Stromal cell of bone marrow (primary cell): ENCODE measurements around the gene HNRNPC.
"Not testable (repeated sequence)": the region's sequence is repeated elsewhere in the genome, so short reads cannot be mapped to it uniquely, and the experiment has no call there.

Experiments used
- DNase-seq: peaks from one replicate; pipeline ENCODE4 v3.0.0-alpha.2; 2012; ENCODE audit warnings: low read depth

HNRNPC gene

GRCh38 chr14:21268617-21269251 is 508 bp downstream of the HNRNPC start:
- DNase-seq, result no peak

GRCh38 chr14:21267886-21268616 is 1.2 kb downstream of the HNRNPC start:
- DNase-seq, result no peak

GRCh38 chr14:21267431-21267845 is 1.8 kb downstream of the HNRNPC start:
- DNase-seq, result no peak

DNA sequence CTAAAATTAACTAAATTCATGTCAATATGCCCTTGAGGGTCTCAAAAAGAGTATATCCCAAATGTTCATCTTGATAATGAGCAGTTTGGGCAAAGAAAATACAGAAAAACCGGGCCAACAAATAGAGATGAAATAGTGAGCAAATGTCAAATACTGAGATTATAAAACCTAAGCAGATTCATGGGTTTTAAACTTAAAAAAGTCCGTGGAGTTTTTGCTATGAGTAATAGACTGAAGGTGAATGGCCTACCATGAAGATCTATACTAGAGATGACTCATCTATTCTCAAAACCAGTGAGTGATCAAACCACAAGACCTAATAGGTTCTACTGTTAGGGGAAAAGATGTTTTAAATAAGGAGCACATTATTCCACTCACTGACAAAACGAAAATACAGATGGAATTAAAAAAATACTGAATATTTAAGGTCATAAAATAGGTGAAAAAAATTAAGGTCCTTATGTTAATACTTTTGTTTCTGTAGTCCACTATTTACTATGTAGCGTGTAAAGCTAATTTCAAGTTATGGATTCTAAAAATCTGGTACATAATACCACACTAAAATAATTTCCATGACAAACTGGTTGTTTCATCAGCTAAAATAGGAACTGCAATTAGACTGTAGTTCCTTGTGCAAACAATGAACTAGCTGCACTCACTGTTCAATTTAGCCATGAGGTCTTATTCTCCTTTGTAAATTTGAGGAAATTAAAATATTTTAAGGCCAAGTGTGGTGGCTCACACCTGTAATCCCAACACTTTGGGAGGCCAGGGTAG is 5.0 kb downstream of the HNRNPC start:
- DNase-seq, result peak; percentile 77

- DNase-seq, result peak; percentile 38
Measured at GRCh38 chr14:21263284-21264024, 5.8 kb downstream of the HNRNPC start.

GRCh38 chr14:21262410-21262809 is 6.8 kb downstream of the HNRNPC start:
- DNase-seq, result no peak

DNA sequence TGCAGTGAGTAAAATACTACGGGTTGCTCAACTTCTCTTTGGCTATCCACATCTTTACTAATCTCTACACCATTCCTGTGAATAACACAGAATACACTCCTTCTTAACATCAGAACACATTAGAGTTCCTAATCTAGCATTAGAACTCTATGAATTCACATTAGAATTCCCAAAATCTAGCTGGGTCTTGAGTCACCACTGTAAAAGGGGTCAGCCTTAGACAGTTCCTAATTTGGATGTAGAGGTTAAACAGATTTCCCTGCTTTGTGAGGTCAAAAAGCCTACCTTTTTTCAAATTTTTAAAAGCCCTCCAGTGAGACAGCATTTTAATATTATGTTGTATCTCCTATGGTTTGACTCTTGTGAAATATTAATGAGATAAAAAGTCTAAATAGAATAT is 7.4 kb downstream of the HNRNPC start:
- DNase-seq, result no peak

DNA sequence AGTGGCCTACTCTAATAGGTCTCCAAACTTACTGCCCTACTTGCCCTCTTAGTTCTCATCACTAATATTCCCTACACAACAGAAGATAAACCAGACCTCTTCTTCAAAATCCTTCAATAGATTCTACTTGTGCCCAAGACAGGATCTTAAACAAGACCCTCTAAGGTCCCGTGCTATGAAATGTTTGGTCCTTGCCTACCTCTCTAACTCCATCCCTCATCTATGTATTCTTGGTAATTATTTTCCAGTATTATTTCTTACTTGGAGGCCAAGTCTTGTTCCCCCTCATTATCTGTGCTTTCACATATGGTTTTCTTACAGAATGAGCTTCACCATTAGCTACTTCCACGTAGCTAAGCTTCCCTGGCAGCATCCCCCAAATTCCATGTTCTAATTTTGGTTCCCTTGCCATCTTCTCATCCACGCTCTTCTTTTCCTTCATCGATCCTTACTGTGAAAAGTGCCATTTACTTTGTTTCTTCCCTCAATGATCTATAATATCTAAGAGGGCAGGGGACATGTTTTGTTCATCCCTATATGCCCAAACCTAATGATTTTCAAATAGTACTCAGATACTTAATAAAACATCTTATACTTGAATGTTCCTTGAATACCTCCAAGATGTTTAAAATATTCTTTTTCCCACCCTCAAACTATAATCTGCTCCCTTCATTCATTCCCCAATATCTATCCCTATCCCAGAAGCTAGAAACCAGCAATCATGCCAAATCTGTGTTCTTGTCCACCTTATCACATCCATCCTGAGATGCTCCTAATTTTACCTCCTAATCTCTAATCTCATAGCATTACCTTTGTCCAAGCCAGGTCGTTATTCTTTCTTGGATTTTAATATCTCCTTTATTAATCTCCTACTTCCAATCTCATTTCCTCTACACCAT is 10.1 kb downstream of the HNRNPC start:
- DNase-seq, result no peak

- no peak for DNase-seq
Measured at GRCh38 chr14:21258005-21258888, 11.0 kb downstream of the HNRNPC start.

GRCh38 chr14:21257394-21257909 is 11.8 kb downstream of the HNRNPC start:
- DNase-seq, result no peak

DNA sequence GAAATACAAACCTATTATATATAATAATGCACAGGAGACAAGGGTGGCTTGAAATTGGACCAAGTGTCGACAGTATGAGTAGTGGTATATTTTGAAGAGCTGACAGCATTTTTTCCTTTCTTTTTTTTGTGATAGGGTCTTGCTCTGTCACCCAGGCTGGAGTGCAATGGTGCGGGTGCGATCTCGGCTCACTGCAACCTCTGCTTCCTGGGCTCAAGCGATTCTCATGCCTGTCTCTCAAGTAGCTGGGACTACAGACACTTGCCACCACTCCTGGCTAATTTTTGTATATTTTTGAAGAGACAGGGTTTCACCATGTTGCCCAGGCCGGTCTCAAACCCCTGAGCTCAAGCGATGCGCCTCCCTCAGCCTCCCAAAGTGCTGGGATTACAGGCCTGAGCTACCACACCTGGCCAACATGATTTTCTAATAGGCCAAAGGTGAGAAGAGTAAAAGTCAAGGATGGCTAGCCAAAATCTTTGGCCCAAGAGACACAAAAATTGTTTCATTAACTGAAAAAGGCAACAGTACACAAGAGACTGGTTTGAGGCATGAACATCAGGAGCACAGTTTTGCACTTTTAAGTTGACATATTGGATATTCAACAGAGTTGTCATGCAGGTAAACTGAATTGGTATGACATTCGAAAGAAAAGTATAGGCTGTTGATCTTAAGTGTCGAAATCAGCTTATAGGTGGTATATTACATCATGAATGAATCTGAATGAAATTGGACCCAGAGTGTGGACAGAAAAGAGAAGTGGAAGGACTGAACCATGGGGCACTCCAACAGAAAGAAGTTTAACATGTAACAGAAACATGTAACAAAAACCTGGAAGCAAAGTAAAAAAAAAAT is 12.5 kb downstream of the HNRNPC start:
- DNase-seq, result no peak

- DNase-seq, result not testable (repeated sequence)
Measured at GRCh38 chr14:21256102-21256447, 13.2 kb downstream of the HNRNPC start.

DNA sequence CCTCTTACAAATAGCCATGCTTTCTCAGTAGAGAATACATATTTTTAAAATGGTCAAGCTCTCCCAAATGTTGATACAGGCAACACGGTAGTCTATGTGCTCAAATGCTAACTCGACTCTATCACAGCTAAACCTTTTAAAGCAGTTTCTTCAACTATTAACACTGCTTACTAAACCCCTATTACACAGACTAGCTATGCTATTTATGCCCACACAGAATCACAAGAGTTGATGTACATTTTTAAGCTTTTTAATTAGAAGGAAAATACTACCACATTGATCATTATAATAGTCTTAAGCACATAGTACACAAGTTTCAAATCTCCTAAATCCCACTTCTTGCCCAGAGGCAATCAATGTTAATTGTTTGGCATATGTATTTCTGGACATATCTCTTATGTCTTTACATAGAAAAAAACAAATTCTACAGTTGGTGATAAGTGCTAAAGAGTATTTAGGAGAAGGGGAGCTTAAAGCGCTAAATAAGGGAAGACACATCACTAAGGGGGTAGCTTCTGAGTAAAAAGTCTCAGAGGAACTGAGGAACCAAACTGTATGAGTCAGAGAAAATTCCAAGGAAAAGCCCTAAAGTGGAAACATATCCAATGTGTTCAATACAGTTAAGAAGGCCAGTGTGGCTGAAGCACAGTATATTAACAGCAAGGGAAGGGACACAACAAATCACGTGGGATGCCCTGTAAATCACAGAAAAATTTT is 13.7 kb downstream of the HNRNPC start:
- DNase-seq, result no peak

- no peak for DNase-seq
Measured at GRCh38 chr14:21252149-21252548, 17.1 kb downstream of the HNRNPC start.

GRCh38 chr14:21251215-21251614 is 18.0 kb downstream of the HNRNPC start:
- DNase-seq, result no peak

GRCh38 chr14:21248739-21249411 is 20.4 kb downstream of the HNRNPC start:
- DNase-seq, result no peak

DNA sequence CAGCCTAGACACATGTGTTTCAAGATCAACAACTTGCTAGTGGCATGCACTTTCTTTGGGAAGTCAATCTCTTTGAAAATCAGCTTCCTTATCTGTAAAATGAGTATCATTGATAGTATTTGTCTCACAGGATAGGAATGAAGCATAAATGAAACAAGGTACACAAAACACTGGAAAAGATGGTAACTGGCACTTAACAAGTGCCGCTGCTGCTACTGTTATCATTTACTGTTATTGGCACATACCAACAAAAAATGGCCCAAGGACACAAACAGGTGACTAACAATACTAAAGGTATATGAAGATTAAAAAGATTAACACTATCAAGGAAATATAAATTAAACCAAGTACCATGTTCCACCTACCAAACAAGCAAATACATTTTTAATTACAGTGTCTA is 20.9 kb downstream of the HNRNPC start:
- DNase-seq, result no peak

DNA sequence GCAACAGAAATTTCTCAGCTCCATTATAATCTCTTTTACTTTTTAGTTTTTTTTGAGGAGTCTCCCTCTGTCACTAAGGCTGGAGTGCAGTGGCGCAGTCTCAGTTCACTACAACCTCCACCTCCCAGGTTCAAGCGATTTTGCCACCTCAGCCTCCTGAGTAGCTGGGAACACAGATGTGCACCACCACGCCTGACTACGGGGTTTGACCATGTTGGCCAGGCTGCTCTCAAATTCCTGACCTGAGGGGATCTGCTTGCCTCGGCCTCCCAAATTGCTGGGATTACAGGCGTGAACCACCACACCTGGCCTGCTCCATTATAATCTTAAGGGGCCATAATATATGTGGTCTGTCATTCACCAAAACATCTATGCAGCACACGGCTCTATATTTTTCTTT is 23.4 kb downstream of the HNRNPC start:
- no peak for DNase-seq
